Endothelial cell of umbilical vein (primary cell): ENCODE results near the gene ST8SIA2. TPM values are rescaled to one million over a fixed set of nuclear protein-coding genes. Genes with fewer than 3 reads are reported as not detected.

Source experiments
- BruUV-seq: library from RNA; stranded (reverse); fragments of 400-500 nt; replicated peaks from 2 replicates; lab custom pipeline; 2021; lab: Mats Ljungman, UMichigan
- CTCF ChIA-PET: fragments of 300-600, 350-600 bp; sonication (Branson Sonifier 250); formaldehyde crosslinking; loops from one replicate; lab custom pipeline; 2021; ENCODE audit warnings: antibody characterized with exemption, inconsistent platforms; lab: Charles Lee
- POLR2A ChIA-PET: fragments of 300-600, 350-600 bp; sonication (Branson Sonifier 250); formaldehyde crosslinking; loops from one replicate; lab custom pipeline; 2021; ENCODE audit warnings: antibody characterized with exemption, inconsistent platforms; lab: Charles Lee
- DNase-seq: peaks from one replicate; pipeline ENCODE4 v3.0.0-alpha.2; 2011; ENCODE audit warnings: low read depth, low spot score
- FAIRE-seq: peaks from 2 replicates; lab custom pipeline; 2011; peaks lifted over from hg19 to GRCh38; lab: Jason Lieb, UNC
- H2AFZ ChIP-seq: 2 replicates; pipeline ENCODE4 v1.6.0; 2012; ENCODE audit warnings: low read depth, low read length, control low read depth, inconsistent platforms
- H3K27ac ChIP-seq: 2 replicates; pipeline ENCODE4 v1.5.1; 2011; ENCODE audit warnings: low read depth, mild to moderate bottlenecking, control low read depth, low read length, moderate library complexity; ENCODE audit not compliant: insufficient read depth
- H3K27me3 ChIP-seq, 2 experiments: 2 replicates each; pipeline versions ENCODE4 v1.6.0 to v1.6.1; 2011; ENCODE audit warnings: low read length in 2 of 2, mixed read lengths in 1 of 2; ENCODE audit not compliant: control insufficient read depth in 2 of 2, insufficient read depth in 2 of 2
- H3K36me3 ChIP-seq, 2 experiments: 2 replicates in 1 of 2; 3 replicates in 1 of 2; pipeline ENCODE4 v1.5.1; 2011; ENCODE audit warnings: low read length in 2 of 2, mild to moderate bottlenecking in 1 of 2, moderate library complexity in 1 of 2; ENCODE audit not compliant: control insufficient read depth in 2 of 2, insufficient read depth in 2 of 2; ENCODE audit errors: extremely low read depth in 1 of 2
- H3K4me1 ChIP-seq: 3 replicates; pipeline ENCODE4 v1.5.1; 2011; ENCODE audit warnings: mild to moderate bottlenecking, low read length; ENCODE audit not compliant: control insufficient read depth, insufficient read depth; ENCODE audit errors: extremely low read depth
- H3K4me2 ChIP-seq: 2 replicates; pipeline ENCODE4 v1.6.1; 2011; ENCODE audit warnings: low read length, control low read depth, mixed read lengths; ENCODE audit not compliant: insufficient read depth
- H3K4me3 ChIP-seq, 3 experiments: fragments of 200-600 bp in 1 of 3; sonication (generic), shearing (Covaris generic) in 1 of 3; replicated peaks in 1 of 3; 2 replicates each; pipeline ENCODE4 v1.5.1; 2011 to 2016; ENCODE audit warnings: control low read depth in 3 of 3, low read length in 3 of 3, mild to moderate bottlenecking in 2 of 3, inconsistent platforms in 1 of 3, low read depth in 1 of 3, moderate library complexity in 1 of 3; ENCODE audit not compliant: insufficient read depth in 1 of 3
- H3K79me2 ChIP-seq: 2 replicates; pipeline ENCODE4 v1.6.0; 2012; ENCODE audit warnings: low read length, inconsistent platforms; ENCODE audit not compliant: control insufficient read depth, insufficient read depth
- H3K9ac ChIP-seq: replicated peaks from 2 replicates; pipeline ENCODE3; 2011; ENCODE audit warnings: low read length, control low read depth; ENCODE audit not compliant: insufficient read depth; ENCODE audit errors: extremely low read depth
- H3K9me1 ChIP-seq: replicated peaks from 3 replicates; pipeline ENCODE4 v1.6.0; 2011; ENCODE audit warnings: mild to moderate bottlenecking, low read length; ENCODE audit not compliant: control insufficient read depth, insufficient read depth; ENCODE audit errors: extremely low read depth
- H3K9me3 ChIP-seq: replicated peaks from 2 replicates; pipeline ENCODE4 v1.5.1; 2012; ENCODE audit warnings: low read length, inconsistent platforms; ENCODE audit not compliant: control insufficient read depth, insufficient read depth
- H4K20me1 ChIP-seq: replicated peaks from 2 replicates; pipeline ENCODE3; 2011; ENCODE audit warnings: mild to moderate bottlenecking, low read length; ENCODE audit not compliant: control insufficient read depth, insufficient read depth; ENCODE audit errors: extremely low read depth
- EZH2 ChIP-seq: IDR thresholded peaks from 2 replicates; pipeline ENCODE4 v1.6.1; 2012; ENCODE audit warnings: borderline replicate concordance, low read depth, mild to moderate bottlenecking, moderate library complexity, low read length, inconsistent platforms; ENCODE audit not compliant: severe bottlenecking
- FOS ChIP-seq: IDR thresholded peaks from 2 replicates; pipeline ENCODE4 v1.6.1; 2011; ENCODE audit warnings: mild to moderate bottlenecking, low read length, moderate library complexity, borderline replicate concordance; ENCODE audit not compliant: insufficient read depth
- GATA2 ChIP-seq: IDR thresholded peaks from 2 replicates; pipeline ENCODE4 v1.7.0; 2011; ENCODE audit warnings: low read depth, mild to moderate bottlenecking, moderate library complexity, mixed read lengths, low read length; ENCODE audit not compliant: insufficient read length, insufficient read depth
- JUN ChIP-seq: IDR thresholded peaks from 2 replicates; pipeline ENCODE4 v1.6.1; 2011; ENCODE audit warnings: borderline replicate concordance, low read depth; ENCODE audit not compliant: insufficient read length, insufficient read depth
- MYC ChIP-seq: IDR thresholded peaks from one replicate; pipeline ENCODE4 v1.6.1; 2011; ENCODE audit warnings: mild to moderate bottlenecking, low read depth, low read length
- POLR2A ChIP-seq: IDR thresholded peaks from 2 replicates; pipeline ENCODE4 v1.6.1; 2012; ENCODE audit warnings: low read depth, mild to moderate bottlenecking, control low read depth, low read length
- POLR2AphosphoS5 ChIP-seq: IDR thresholded peaks from 2 replicates; pipeline ENCODE4 v1.6.1; 2012; ENCODE audit warnings: low read depth, mild to moderate bottlenecking, control low read depth, low read length, moderate library complexity; ENCODE audit not compliant: insufficient read depth
- dilution Hi-C: fragments of 300-500 bp; cut with MboI; formaldehyde crosslinking; loops from one replicate; pipeline ENCODE4 v1.15.0; 2019; ENCODE audit warnings: low sequenced_read_pairs; ENCODE audit not compliant: extremely low pct_ligation_motif_present
- intact Hi-C: fragments of 100-400 bp; cut with micrococcal nuclease; formaldehyde crosslinking; loops from one replicate; pipeline ENCODE4 v1.10.0; 2022
- polyA plus RNA-seq, 4 experiments: library from polyadenylated mRNA; depleted of rRNA in 3 of 4; stranded (reverse) in 3 of 4; unstranded in 1 of 4; fragments of >200 nt; gene quantifications; 2 replicates each; pipeline versions ENCODE4 v1.2.1 to v1.2.3, GENCODE V29; 2011 to 2012; ENCODE audit warnings: missing spikeins in 1 of 4
- total RNA-seq: library from RNA; stranded (reverse); gene quantifications from 2 replicates; pipeline ENCODE4 v1.2.3, GENCODE V29; 2021
- TF ChIP-seq, protein P1 (sequence below): IDR thresholded peaks from 2 replicates; pipeline ENCODE4 v1.6.1; 2011; ENCODE audit not compliant: insufficient read depth, insufficient read length
- TF ChIP-seq, protein P2 (sequence below), 2 donors: IDR thresholded peaks; 1 replicate in 1 of 2; 2 replicates in 1 of 2; pipeline ENCODE4 v1.5.1; 2011; ENCODE audit warnings: low read length in 2 of 2, mild to moderate bottlenecking in 2 of 2, moderate library complexity in 2 of 2, control low read depth in 1 of 2, inconsistent platforms in 1 of 2, low read depth in 1 of 2; ENCODE audit not compliant: insufficient read depth in 1 of 2; ENCODE audit errors: extremely low read depth in 1 of 2

The ST8SIA2 gene
- total and polyA plus RNA-seq, 2 donors (not counting 3 experiments of a cell fraction or from before 2014, with no cell fraction given) = 0.35 to 0.46 TPM

DNA sequence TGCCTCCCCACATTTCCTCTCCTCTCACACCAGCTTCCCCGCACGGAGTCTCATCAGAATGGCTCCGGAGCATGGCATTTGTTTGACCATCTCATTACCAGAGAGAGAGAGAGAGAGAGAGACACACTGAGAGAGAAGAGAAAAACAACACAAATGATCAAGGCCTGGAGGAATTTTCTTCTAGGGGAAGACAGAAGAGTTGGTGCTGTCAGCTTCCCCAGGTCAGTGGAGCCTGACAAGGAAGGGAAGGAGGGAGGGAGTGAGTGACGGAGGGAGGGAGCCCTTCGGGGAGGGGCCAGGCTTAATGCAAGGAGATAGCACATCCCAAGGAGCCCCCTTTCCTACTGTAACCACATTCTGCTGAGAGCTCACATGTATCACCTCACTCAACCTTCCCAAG is 9.1 kb downstream of the ST8SIA2 start:
- ChIA-PET POLR2A (no interaction called here), CTCF (no interaction called here)
- Histone ChIP-seq H2AFZ (no peak overlapping the region), H3K4me1 (no peaks in the 10 kb centered on the region), H3K9ac (no peak overlapping the region), H3K79me2 (no peaks in the 10 kb centered on the region), H3K9me1 (no peaks in the 10 kb centered on the region), H3K27me3 (no peaks in the 10 kb centered on the region), H3K4me2 (no peak overlapping the region), H3K36me3 (no peaks in the 10 kb centered on the region), H4K20me1 (no peaks in the 10 kb centered on the region), H3K27ac (no peak overlapping the region), H3K4me3 (no peak overlapping the region), H3K9me3 (no peaks in the 10 kb centered on the region)
- dilution Hi-C loops (no loop called here), intact Hi-C loops (no loop called here)
- no TSS peak for BruUV-seq
- TF ChIP-seq, protein P1, sequence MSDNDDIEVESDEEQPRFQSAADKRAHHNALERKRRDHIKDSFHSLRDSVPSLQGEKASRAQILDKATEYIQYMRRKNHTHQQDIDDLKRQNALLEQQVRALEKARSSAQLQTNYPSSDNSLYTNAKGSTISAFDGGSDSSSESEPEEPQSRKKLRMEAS = no peak
- no peak for TF ChIP-seq GATA2
- TF ChIP-seq FOS = no peak
- TF ChIP-seq MYC = no peak
- TF ChIP-seq JUN = no peak
- TF ChIP-seq EZH2 = no peak
- no peak for TF ChIP-seq POLR2A
- no peak for TF ChIP-seq POLR2AphosphoS5
- DNase-seq (no peak), FAIRE-seq (no peak)

GRCh38 chr15:92405942-92406341 is 12.3 kb downstream of the ST8SIA2 start:
- no peaks in the 10 kb centered on the region for H3K9me3 ChIP-seq
- no peaks in the 10 kb centered on the region for H3K9me1 ChIP-seq
- H3K79me2 ChIP-seq = no peaks in the 10 kb centered on the region
- no peak overlapping the region for H3K9ac ChIP-seq
- TF ChIP-seq POLR2A = no peak
- TF ChIP-seq, protein P1 = no peak
- TF ChIP-seq GATA2 = no peak
- TF ChIP-seq, protein P2, sequence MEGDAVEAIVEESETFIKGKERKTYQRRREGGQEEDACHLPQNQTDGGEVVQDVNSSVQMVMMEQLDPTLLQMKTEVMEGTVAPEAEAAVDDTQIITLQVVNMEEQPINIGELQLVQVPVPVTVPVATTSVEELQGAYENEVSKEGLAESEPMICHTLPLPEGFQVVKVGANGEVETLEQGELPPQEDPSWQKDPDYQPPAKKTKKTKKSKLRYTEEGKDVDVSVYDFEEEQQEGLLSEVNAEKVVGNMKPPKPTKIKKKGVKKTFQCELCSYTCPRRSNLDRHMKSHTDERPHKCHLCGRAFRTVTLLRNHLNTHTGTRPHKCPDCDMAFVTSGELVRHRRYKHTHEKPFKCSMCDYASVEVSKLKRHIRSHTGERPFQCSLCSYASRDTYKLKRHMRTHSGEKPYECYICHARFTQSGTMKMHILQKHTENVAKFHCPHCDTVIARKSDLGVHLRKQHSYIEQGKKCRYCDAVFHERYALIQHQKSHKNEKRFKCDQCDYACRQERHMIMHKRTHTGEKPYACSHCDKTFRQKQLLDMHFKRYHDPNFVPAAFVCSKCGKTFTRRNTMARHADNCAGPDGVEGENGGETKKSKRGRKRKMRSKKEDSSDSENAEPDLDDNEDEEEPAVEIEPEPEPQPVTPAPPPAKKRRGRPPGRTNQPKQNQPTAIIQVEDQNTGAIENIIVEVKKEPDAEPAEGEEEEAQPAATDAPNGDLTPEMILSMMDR (IDR thresholded peaks at IDR 0.05; ENCODE audit: extremely low read depth in 1 of 2, insufficient read depth in 1 of 2, low read depth in 1 of 2, low read length in 2 of 2) = no peak
- no peak for TF ChIP-seq JUN
- no peak for TF ChIP-seq EZH2
- TF ChIP-seq POLR2AphosphoS5 = no peak
- TF ChIP-seq FOS = no peak
- no peak for TF ChIP-seq MYC
- dilution Hi-C loops (no loop called here), intact Hi-C loops (no loop called here)
- BruUV-seq = no TSS peak
- H2AFZ ChIP-seq = no peak overlapping the region
- H4K20me1 ChIP-seq = no peaks in the 10 kb centered on the region
- H3K4me1 ChIP-seq = no peaks in the 10 kb centered on the region
- no peaks in the 10 kb centered on the region for H3K27me3 ChIP-seq
- no peak overlapping the region for H3K4me3 ChIP-seq
- no peaks in the 10 kb centered on the region for H3K36me3 ChIP-seq
- FAIRE-seq = no peak
- ChIA-PET CTCF (no interaction called here), POLR2A (no interaction called here)
- no peak overlapping the region for H3K4me2 ChIP-seq
- DNase-seq = no peak
- H3K27ac ChIP-seq = no peak overlapping the region
